Measurements from ENCODE around the gene SH3GL3. TPM values are rescaled to one million over a fixed set of nuclear protein-coding genes. Genes with fewer than 3 reads are reported as not detected.

SH3GL3 gene
- total RNA-seq, 1 donor from 2014 or later: not detected

GRCh38 chr15:83499476-83499875 lies 52.3 kb downstream of the SH3GL3 start:
- DNase-seq (ENCODE audit: extremely low read depth, low read depth, low spot score): no peak

GRCh38 chr15:83503595-83504364 lies 56.6 kb downstream of the SH3GL3 start:
- no peak for DNase-seq (ENCODE audit: extremely low read depth, low read depth, low spot score)

GRCh38 chr15:83504365-83504764 lies 57.2 kb downstream of the SH3GL3 start:
- no peak for DNase-seq (ENCODE audit: extremely low read depth, low read depth, low spot score)

GRCh38 chr15:83510001-83510400 lies 62.9 kb downstream of the SH3GL3 start:
- no peak for DNase-seq (ENCODE audit: extremely low read depth, low read depth, low spot score)

- no peak for DNase-seq (ENCODE audit: extremely low read depth, low read depth, low spot score)
Observed at GRCh38 chr15:83512459-83512858, 65.3 kb downstream of the SH3GL3 start.

GRCh38 chr15:83514584-83514983 lies 67.4 kb downstream of the SH3GL3 start:
- no peak for DNase-seq (ENCODE audit: extremely low read depth, low read depth, low spot score)

- no peak for DNase-seq (ENCODE audit: extremely low read depth, low read depth, low spot score)
Observed at GRCh38 chr15:83515164-83515563, 68.0 kb downstream of the SH3GL3 start.

GRCh38 chr15:83516935-83517334 lies 69.8 kb downstream of the SH3GL3 start:
- no peak for DNase-seq (ENCODE audit: extremely low read depth, low read depth, low spot score)

- no peak for DNase-seq (ENCODE audit: extremely low read depth, low read depth, low spot score)
Observed at GRCh38 chr15:83526319-83526718, 79.2 kb downstream of the SH3GL3 start.

GRCh38 chr15:83533410-83533962 lies 86.3 kb downstream of the SH3GL3 start:
- no peak for DNase-seq (ENCODE audit: extremely low read depth, low read depth, low spot score)

GRCh38 chr15:83537606-83538005 lies 90.5 kb downstream of the SH3GL3 start:
- no peak for DNase-seq (ENCODE audit: extremely low read depth, low read depth, low spot score)

GRCh38 chr15:83538682-83539081 lies 91.5 kb downstream of the SH3GL3 start:
- no peak for DNase-seq (ENCODE audit: extremely low read depth, low read depth, low spot score)

- no peak for DNase-seq (ENCODE audit: extremely low read depth, low read depth, low spot score)
Observed at GRCh38 chr15:83545804-83546511, 98.8 kb downstream of the SH3GL3 start.

GRCh38 chr15:83546512-83546888 lies 99.4 kb downstream of the SH3GL3 start:
- no peak for DNase-seq (ENCODE audit: extremely low read depth, low read depth, low spot score)

- DNase-seq (ENCODE audit: extremely low read depth, low read depth, low spot score): no peak
Observed at GRCh38 chr15:83547168-83547567, 100.0 kb downstream of the SH3GL3 start.

- no peak for DNase-seq (ENCODE audit: extremely low read depth, low read depth, low spot score)
Observed at GRCh38 chr15:83549623-83550022, 102.5 kb downstream of the SH3GL3 start.

GRCh38 chr15:83554558-83554957 lies 107.4 kb downstream of the SH3GL3 start:
- DNase-seq (ENCODE audit: extremely low read depth, low read depth, low spot score): no peak

- no peak for DNase-seq (ENCODE audit: extremely low read depth, low read depth, low spot score)
Observed at GRCh38 chr15:83555383-83555782, 108.2 kb downstream of the SH3GL3 start.

GRCh38 chr15:83556068-83556467 lies 108.9 kb downstream of the SH3GL3 start:
- no peak for DNase-seq (ENCODE audit: extremely low read depth, low read depth, low spot score)

GRCh38 chr15:83556754-83557153 lies 109.6 kb downstream of the SH3GL3 start:
- no peak for DNase-seq (ENCODE audit: extremely low read depth, low read depth, low spot score)

- no peak for DNase-seq (ENCODE audit: extremely low read depth, low read depth, low spot score)
Observed at GRCh38 chr15:83558146-83558545, 111.0 kb downstream of the SH3GL3 start.

Measured in glomerular endothelial cell (primary cell).